Measurements from ENCODE around the gene MLXIP.

DNA sequence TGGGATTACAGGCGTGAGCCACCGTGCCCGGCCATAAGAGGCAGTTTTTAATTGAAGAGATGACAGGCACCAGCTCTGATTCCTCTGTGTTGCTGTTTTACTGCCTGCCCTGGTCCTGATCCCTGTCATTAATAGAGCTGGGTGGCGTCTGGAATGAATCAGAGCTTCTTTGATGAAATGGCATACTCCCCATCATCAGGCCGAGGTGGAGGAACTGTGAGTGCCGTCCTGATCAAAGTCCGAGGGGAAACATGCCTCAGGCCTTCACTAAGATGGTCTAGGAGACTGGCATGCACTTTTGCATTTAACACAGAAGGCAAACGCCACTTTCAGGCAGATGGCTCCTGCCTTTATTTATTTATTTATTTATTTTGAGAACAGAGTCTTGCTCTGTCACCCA, 61.4 kb downstream of the MLXIP start:
- TF ChIP-seq, protein P1, sequence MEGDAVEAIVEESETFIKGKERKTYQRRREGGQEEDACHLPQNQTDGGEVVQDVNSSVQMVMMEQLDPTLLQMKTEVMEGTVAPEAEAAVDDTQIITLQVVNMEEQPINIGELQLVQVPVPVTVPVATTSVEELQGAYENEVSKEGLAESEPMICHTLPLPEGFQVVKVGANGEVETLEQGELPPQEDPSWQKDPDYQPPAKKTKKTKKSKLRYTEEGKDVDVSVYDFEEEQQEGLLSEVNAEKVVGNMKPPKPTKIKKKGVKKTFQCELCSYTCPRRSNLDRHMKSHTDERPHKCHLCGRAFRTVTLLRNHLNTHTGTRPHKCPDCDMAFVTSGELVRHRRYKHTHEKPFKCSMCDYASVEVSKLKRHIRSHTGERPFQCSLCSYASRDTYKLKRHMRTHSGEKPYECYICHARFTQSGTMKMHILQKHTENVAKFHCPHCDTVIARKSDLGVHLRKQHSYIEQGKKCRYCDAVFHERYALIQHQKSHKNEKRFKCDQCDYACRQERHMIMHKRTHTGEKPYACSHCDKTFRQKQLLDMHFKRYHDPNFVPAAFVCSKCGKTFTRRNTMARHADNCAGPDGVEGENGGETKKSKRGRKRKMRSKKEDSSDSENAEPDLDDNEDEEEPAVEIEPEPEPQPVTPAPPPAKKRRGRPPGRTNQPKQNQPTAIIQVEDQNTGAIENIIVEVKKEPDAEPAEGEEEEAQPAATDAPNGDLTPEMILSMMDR (conservative IDR thresholded peaks at IDR 0.05; ENCODE audit: low read depth, low read length), result no peak
- TF ChIP-seq SMC3 (IDR thresholded peaks at IDR 0.05; ENCODE audit: low read depth, low read length) (no peak), POLR2A (IDR thresholded peaks at IDR 0.05; ENCODE audit: low read depth, low read length) (no peak)

Data from IMR-90 (cell line).